Measurements from ENCODE around the gene IDNK.
"Not testable (repeated sequence)": the region's sequence is repeated elsewhere in the genome, so short reads cannot be mapped to it uniquely, and the experiment has no call there.

Gene IDNK

GRCh38 chr9:83596899-83597504 is 25.9 kb upstream of the IDNK start:
- DNase-seq (ENCODE audit: extremely low spot score): peak; percentile 61
- ChIA-PET CTCF (interaction anchor here (1.7 kb wide), 1 partner anchor 262 kb away, joined by 3 read pairs; no protein-coding TSS in a partner anchor), POLR2A (no interaction called here)
- TF ChIP-seq L3MBTL2 (conservative IDR thresholded peaks at IDR 0.05) (no peak), HDGF (IDR thresholded peaks at IDR 0.05; ENCODE audit: borderline replicate concordance) (no peak), FOXM1 (IDR thresholded peaks at IDR 0.05; ENCODE audit: borderline replicate concordance) (no peak), SP1 (IDR thresholded peaks at IDR 0.05) (no peak), FOXA1 (IDR thresholded peaks at IDR 0.05) (no peak), ELF4 (IDR thresholded peaks at IDR 0.05) (no peak), ZNF384 (IDR thresholded peaks at IDR 0.05) (no peak), ARNT (IDR thresholded peaks at IDR 0.05) (no peak), LEF1 (IDR thresholded peaks at IDR 0.05; ENCODE audit: borderline replicate concordance) (no peak)

- ChIA-PET CTCF (no interaction called here), POLR2A (no interaction called here)
- no peak for DNase-seq (ENCODE audit: extremely low spot score)
- no peak for TF ChIP-seq LEF1 (IDR thresholded peaks at IDR 0.05; ENCODE audit: borderline replicate concordance)
- TF ChIP-seq ELF4 (IDR thresholded peaks at IDR 0.05): no peak
These were observed 24.5 kb upstream of the IDNK start for GRCh38 chr9:83598487-83598886.

- no peak for TF ChIP-seq FOXA1 (IDR thresholded peaks at IDR 0.05)
- CTCF ChIA-PET: no interaction called here
- DNase-seq (ENCODE audit: extremely low spot score): no peak
- POLR2A ChIA-PET: no interaction called here
These were observed 23.9 kb upstream of the IDNK start for GRCh38 chr9:83599071-83599470.

- TF ChIP-seq PKNOX1 (IDR thresholded peaks at IDR 0.05) (no peak), SP1 (IDR thresholded peaks at IDR 0.05) (no peak), TARDBP (IDR thresholded peaks at IDR 0.05) (no peak), HDGF (IDR thresholded peaks at IDR 0.05; ENCODE audit: borderline replicate concordance) (no peak), FOXK2 (IDR thresholded peaks at IDR 0.05) (no peak), LEF1 (IDR thresholded peaks at IDR 0.05; ENCODE audit: borderline replicate concordance) (no peak), BHLHE40 (IDR thresholded peaks at IDR 0.05; ENCODE audit: borderline replicate concordance) (no peak), NFRKB (IDR thresholded peaks at IDR 0.05) (no peak), ARNT (IDR thresholded peaks at IDR 0.05) (no peak), ZNF384 (IDR thresholded peaks at IDR 0.05) (no peak), L3MBTL2 (conservative IDR thresholded peaks at IDR 0.05) (no peak), FOXM1 (IDR thresholded peaks at IDR 0.05; ENCODE audit: borderline replicate concordance) (no peak), FOXA1 (IDR thresholded peaks at IDR 0.05) (no peak)
- CTCF ChIA-PET: interaction anchor here (0.9 kb wide), 1 partner anchor 267 kb away, joined by 3 read pairs; no protein-coding TSS in a partner anchor
- POLR2A ChIA-PET: no interaction called here
- DNase-seq (ENCODE audit: extremely low spot score): no peak
These were observed 21.5 kb upstream of the IDNK start for GRCh38 chr9:83601463-83601862.

- POLR2A ChIA-PET: not testable (repeated sequence)
These were observed 15.3 kb upstream of the IDNK start for GRCh38 chr9:83607620-83608019.

GRCh38 chr9:83613298-83613697 is 9.6 kb upstream of the IDNK start:
- DNase-seq (ENCODE audit: extremely low spot score); POLR2A ChIA-PET; CTCF ChIA-PET: not testable (repeated sequence)

More at GRCh38 chr9:83607620-83608019, 15.3 kb upstream of the IDNK start:
- CTCF ChIA-PET; DNase-seq (ENCODE audit: extremely low spot score): not testable (repeated sequence)

GRCh38 chr9:83617299-83617698 is 5.6 kb upstream of the IDNK start:
- ChIA-PET CTCF (no interaction called here), POLR2A (no interaction called here)
- no peak for DNase-seq (ENCODE audit: extremely low spot score)
- TF ChIP-seq SUZ12 (IDR thresholded peaks at IDR 0.05): no peak
- no peak for TF ChIP-seq HDGF (IDR thresholded peaks at IDR 0.05; ENCODE audit: borderline replicate concordance)
- TF ChIP-seq ARNT (IDR thresholded peaks at IDR 0.05): no peak
- no peak for TF ChIP-seq FOXA1 (IDR thresholded peaks at IDR 0.05)

GRCh38 chr9:83620841-83621636 is 1.9 kb upstream of the IDNK start:
- ChIA-PET CTCF (interaction anchor here (0.6 to 1.6 kb wide), 6 partner anchors 10 to 640 kb away, joined by 3 to 11 read pairs (median 6); no protein-coding TSS in a partner anchor), POLR2A (no interaction called here)
- DNase-seq (ENCODE audit: extremely low spot score): peak; percentile 56
- no peak for TF ChIP-seq ELF4 (IDR thresholded peaks at IDR 0.05)
- peak; percentile 82 for TF ChIP-seq ZNF384 (IDR thresholded peaks at IDR 0.05)

- CTCF ChIA-PET: no interaction called here
- TF ChIP-seq CTBP1 (IDR thresholded peaks at IDR 0.05; ENCODE audit: borderline replicate concordance): no peak
- TF ChIP-seq L3MBTL2 (conservative IDR thresholded peaks at IDR 0.05): peak; percentile 32; the same call in 1 of the 2 replicates
- POLR2A ChIA-PET: interaction anchor here (1.0 to 1.7 kb wide), 4 partner anchors 8 to 334 kb away, joined by 3 to 7 read pairs (median 3); a partner anchor contains a TSS
- no peak for DNase-seq (ENCODE audit: extremely low spot score)
These were observed 457 bp upstream of the IDNK start for GRCh38 chr9:83622433-83622938.
